NCI-H2227 (cell line): ENCODE results near the gene KCNMB4.

Source experiments
- DNase-seq: peaks from one replicate; lab custom pipeline; 2025; ENCODE audit not compliant: unreplicated experiment; lab: John Stamatoyannopoulos, UW

The KCNMB4 gene

GRCh38 chr12:70365648-70366518, at the start of gene KCNMB4:
Gene KCNMB4 (plus strand): TSS chr12:70366290. CDS start chr12:70366735, 445 bp downstream.
- DNase-seq = peak; percentile 93

- no peak for DNase-seq
Observed at GRCh38 chr12:70317781-70318180, 48.3 kb upstream of the KCNMB4 start.

DNA sequence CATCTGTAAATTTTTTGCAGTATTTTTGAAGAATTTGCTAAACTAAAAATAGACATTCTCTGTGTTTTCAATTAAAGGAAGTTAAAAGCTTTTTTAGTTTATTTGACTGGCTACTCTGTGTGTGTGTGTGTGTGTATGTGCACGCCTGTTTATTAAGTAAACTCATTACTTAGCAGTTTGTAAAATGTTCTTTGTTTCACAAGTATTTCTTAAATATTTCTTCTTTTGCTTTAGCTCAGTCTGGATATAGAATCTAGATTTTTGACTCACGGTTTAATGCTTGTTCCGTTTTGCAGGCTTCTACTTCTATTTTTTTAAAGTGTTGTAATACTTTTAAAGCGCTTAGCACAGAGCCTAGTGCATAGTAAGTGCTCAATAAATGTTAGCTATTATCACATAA, 46.5 kb upstream of the KCNMB4 start:
- DNase-seq = no peak

GRCh38 chr12:70321191-70321590, 44.9 kb upstream of the KCNMB4 start:
- no peak for DNase-seq

- DNase-seq = no peak
Observed at GRCh38 chr12:70327541-70327940, 38.5 kb upstream of the KCNMB4 start.

GRCh38 chr12:70329728-70330127, 36.4 kb upstream of the KCNMB4 start:
- DNase-seq = no peak

DNA sequence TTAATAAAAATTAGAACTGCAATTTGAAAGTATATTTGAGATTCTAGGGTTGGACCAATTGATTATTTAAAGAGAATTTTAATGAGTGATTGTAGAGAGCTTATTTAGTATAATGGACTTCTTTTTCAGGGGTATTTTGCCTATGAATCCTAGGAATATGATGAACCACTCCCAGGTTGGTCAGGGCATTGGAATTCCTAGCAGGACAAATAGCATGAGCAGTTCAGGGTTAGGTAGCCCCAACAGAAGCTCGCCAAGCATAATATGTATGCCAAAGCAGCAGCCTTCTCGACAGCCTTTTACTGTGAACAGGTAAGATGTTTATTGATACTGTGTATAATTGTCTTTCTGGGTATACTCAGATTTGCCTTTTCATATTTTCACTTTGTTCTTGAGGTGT, 35.9 kb upstream of the KCNMB4 start:
- DNase-seq = no peak

DNA sequence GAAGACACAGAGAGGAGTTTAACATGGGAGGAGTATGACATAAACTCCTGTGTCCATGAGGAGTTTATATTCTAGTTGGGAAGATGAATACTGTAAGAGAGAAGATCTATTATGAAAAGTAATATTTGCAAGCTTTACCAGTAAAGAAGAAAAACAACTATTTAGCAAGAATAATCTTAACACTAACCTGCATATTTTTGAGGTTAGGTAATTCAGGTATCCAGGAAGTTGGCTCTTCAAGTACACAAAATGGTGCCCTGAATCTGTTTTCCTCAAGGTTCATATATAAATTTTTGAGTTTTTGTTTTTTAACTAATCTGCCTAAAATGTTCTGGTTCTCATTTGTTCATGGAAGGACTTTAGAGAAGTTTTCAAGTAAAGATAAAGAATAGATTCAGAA, 33.9 kb upstream of the KCNMB4 start:
- DNase-seq = no peak

GRCh38 chr12:70334742-70335141, 31.3 kb upstream of the KCNMB4 start:
- DNase-seq = no peak

DNA sequence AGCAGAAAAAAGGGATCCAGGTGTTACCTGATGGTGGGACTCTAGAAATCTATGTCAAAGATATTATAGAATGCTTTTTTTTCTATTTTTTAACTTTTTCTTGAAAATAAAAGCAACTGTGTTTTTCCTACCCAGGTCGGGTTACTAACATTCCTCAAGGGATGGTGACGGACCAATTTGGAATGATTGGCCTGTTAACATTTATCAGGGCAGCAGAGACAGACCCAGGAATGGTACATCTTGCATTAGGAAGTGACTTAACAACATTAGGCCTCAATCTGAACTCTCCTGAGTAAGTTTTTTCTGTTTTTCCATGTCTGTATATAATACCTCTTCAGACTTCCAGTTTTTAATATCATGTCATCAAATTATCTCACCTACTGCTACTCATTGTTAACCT, 27.6 kb upstream of the KCNMB4 start:
- no peak for DNase-seq

DNA sequence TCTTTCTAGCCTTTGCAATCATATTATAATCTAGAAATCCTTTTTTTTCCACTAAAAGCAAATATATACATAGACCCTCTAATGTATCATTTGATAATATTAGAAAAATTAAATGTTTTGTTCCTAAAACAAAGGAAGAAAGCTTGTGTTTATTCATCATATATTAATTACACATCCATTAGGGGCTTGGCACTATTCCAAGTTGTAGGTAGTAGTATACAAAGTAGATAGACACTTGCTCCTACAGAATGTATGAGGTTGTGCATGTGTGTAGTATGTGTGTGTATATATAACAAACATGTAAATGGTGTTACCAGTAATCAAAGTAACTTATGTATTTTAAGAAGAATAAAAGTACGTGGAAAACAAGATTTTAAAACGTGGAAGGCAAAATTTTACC, 15.0 kb upstream of the KCNMB4 start:
- no peak for DNase-seq

GRCh38 chr12:70353780-70354660, 12.1 kb upstream of the KCNMB4 start:
- DNase-seq = no peak

DNA sequence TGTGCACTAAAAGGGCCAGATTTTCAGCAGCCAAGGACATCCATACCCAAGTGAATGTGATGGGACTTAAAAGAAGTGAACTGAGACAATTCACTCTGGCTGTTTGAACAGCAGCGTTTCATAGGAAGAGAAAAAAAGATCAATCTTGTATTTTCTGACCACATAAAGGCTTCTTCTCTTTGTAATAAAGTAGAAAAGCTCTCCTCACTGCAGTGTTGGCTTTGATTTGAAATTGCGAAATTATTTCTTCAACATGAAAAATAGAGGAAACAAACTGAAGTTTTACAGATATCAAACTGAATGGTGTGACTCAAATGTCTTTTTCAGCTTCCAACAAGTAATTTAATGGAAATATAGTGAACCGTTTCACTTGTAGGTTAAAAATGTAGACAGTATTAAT, 11.3 kb upstream of the KCNMB4 start:
- DNase-seq = no peak

GRCh38 chr12:70355972-70356371, 10.1 kb upstream of the KCNMB4 start:
- no peak for DNase-seq

GRCh38 chr12:70359458-70360197, 6.5 kb upstream of the KCNMB4 start:
- DNase-seq = no peak

- DNase-seq = no peak
Observed at GRCh38 chr12:70360218-70360617, 5.9 kb upstream of the KCNMB4 start.

DNA sequence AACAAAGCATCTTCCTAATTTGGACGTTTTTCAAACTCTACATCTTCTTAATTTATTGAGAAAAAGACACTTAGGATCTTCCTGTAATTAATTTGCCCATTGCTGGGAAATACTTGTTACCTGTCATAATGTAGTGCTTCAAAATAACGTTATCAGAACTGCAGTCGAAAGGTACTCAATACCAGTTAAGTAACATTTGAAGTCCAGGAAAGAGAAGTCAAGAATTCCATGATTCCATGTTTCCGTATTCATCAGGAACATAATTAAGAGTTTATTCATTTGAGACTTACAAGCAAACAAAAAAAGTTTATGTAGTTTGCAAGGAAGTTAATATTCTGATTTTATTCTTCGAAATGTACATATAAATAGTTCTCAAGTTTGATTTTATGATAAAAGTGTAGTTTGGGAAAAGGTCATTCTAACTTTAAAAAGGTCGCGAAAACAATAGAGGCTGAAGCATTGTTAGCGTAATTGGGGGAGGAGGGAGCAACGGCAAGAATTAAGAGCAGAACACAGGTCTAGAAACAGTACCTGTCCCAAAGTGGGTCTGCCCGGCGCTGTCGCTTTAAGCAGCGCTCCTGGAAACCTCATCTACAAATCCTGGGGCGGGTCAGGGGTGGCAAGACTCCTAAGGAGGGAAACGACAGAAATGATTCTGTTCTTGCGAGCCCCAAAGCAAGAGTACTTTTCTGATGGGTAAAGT, 1.2 kb upstream of the KCNMB4 start:
- DNase-seq = peak; percentile 10

DNA sequence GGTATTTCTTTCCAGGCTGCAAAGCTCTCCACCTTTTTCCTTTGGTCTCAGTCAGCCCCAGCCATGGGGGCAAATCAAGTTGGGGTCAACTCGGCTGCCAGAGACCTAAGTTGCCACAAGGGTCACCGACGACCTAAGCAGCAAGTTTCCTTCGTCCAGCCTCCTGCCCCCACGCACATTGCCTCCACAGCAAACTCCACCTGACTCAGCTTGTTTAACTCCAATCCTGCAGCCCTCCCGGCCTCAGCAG, 767 bp upstream of the KCNMB4 start:
- no peak for DNase-seq

GRCh38 chr12:70366581-70367257, 629 bp downstream of the KCNMB4 start:
- DNase-seq = peak; percentile 79
